OCI-LY1 (cell line): ENCODE measurements around the gene ADK.

Experiments
- CTCF ChIP-seq: fragments of 200-600 bp; sonication (generic), shearing (Covaris generic); IDR thresholded peaks from 2 replicates; pipeline ENCODE4 v1.5.1; 2017; ENCODE audit warnings: mild to moderate bottlenecking, antibody characterized with exemption, low read length, moderate library complexity, mixed read lengths
- EZH2 ChIP-seq: fragments of 200-600 bp; sonication (generic), shearing (Covaris generic); IDR thresholded peaks from 2 replicates; pipeline ENCODE4 v1.8.0; 2017; ENCODE audit warnings: borderline replicate concordance, mixed run types, mild to moderate bottlenecking, antibody characterized with exemption, low read length, moderate library complexity, mixed read lengths

DNA sequence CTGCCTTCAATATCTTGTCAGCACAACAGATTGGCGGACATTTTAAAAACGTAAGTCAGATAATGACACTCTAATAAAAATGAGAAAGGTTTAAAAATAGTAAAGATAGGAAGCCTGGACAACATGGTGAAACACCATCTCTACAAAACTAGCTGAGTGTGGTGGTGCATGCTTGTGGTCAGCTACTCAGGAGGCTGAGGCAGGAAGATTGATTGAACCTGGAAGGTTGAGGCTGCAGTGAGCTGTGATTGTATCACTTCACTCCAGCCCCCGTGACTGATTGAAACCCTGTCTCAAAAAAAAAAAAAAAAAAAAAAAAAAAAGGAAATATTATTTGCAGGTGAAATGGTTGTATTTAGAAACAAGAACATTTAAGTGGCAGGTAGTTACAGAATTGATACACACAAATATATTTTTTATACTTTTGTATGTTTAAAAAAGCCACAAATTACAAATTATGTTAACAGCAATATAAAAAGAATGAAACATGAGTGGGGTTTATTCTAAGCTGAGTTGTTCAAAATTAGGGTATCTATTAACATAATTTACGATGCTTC is 141.9 kb downstream of the ADK start:
- no peak for TF ChIP-seq CTCF
- TF ChIP-seq EZH2 = no peak
